HG02759 (cell line): ENCODE measurements around the gene SRGAP3.

Experiments used
- ATAC-seq: cut with Tn5 transposase; IDR thresholded peaks from one replicate; pipeline ENCODE4 v1.9.1; 2021; ENCODE audit warnings: mild to moderate bottlenecking, moderate library complexity; ENCODE audit not compliant: unreplicated experiment

SRGAP3 gene

GRCh38 chr3:9229325-9229724 is 20.1 kb downstream of the SRGAP3 start:
- no peak for ATAC-seq

- ATAC-seq = no peak
Observed at GRCh38 chr3:9226326-9226725, 23.1 kb downstream of the SRGAP3 start.

GRCh38 chr3:9225268-9225667 is 24.2 kb downstream of the SRGAP3 start:
- ATAC-seq = no peak

GRCh38 chr3:9224490-9224889 is 25.0 kb downstream of the SRGAP3 start:
- peak; percentile 96 for ATAC-seq

- ATAC-seq = no peak
Observed at GRCh38 chr3:9223672-9224071, 25.8 kb downstream of the SRGAP3 start.

GRCh38 chr3:9222956-9223639 is 26.3 kb downstream of the SRGAP3 start:
- ATAC-seq = no peak

- no peak for ATAC-seq
Observed at GRCh38 chr3:9222049-9222448, 27.4 kb downstream of the SRGAP3 start.

- ATAC-seq = no peak
Observed at GRCh38 chr3:9218514-9218846, 31.0 kb downstream of the SRGAP3 start.

- ATAC-seq = no peak
Observed at GRCh38 chr3:9217784-9218513, 31.5 kb downstream of the SRGAP3 start.

- no peak for ATAC-seq
Observed at GRCh38 chr3:9216736-9217135, 32.7 kb downstream of the SRGAP3 start.

- ATAC-seq = no peak
Observed at GRCh38 chr3:9214599-9214998, 34.8 kb downstream of the SRGAP3 start.

- ATAC-seq = no peak
Observed at GRCh38 chr3:9214185-9214584, 35.3 kb downstream of the SRGAP3 start.

- no peak for ATAC-seq
Observed at GRCh38 chr3:9213019-9213634, 36.3 kb downstream of the SRGAP3 start.

GRCh38 chr3:9211155-9211950 is 38.1 kb downstream of the SRGAP3 start:
- no peak for ATAC-seq

- no peak for ATAC-seq
Observed at GRCh38 chr3:9209777-9210176, 39.7 kb downstream of the SRGAP3 start.

GRCh38 chr3:9208605-9209152 is 40.8 kb downstream of the SRGAP3 start:
- ATAC-seq = no peak

GRCh38 chr3:9207116-9207763 is 42.2 kb downstream of the SRGAP3 start:
- ATAC-seq = no peak

- no peak for ATAC-seq
Observed at GRCh38 chr3:9206287-9206686, 43.2 kb downstream of the SRGAP3 start.

GRCh38 chr3:9205345-9206143 is 43.9 kb downstream of the SRGAP3 start:
- ATAC-seq = no peak
